Ascending aorta (tissue), 2 donors: ENCODE measurements around the gene CLCN7. TPM values are rescaled to one million over a fixed set of nuclear protein-coding genes. Genes with fewer than 3 reads are reported as not detected.

ENCODE experiments used
- DNase-seq, 2 donors: peaks; one replicate each; pipeline ENCODE4 v3.0.0-alpha.2; 2019; ENCODE audit warnings: low spot score in 2 of 2
- H3K27ac ChIP-seq, 2 donors: fragments of 200-600 bp; sonication (generic); one replicate each; pipeline ENCODE4 v1.5.1; 2016 to 2017; ENCODE audit warnings: mild to moderate bottlenecking in 1 of 2
- H3K27me3 ChIP-seq: fragments of 200-600 bp; sonication (generic); one replicate; pipeline ENCODE4 v1.5.1; 2017
- H3K36me3 ChIP-seq, 2 donors: fragments of 200-600 bp; sonication (generic); one replicate each; pipeline ENCODE4 v1.5.1; 2016
- H3K4me1 ChIP-seq, 2 donors: fragments of 200-600 bp; sonication (generic); one replicate each; pipeline ENCODE4 v1.5.1; 2016 to 2017; ENCODE audit warnings: mild to moderate bottlenecking in 1 of 2
- H3K4me3 ChIP-seq, 2 donors: fragments of 200-600 bp; sonication (generic); one replicate each; pipeline ENCODE4 v1.5.1; 2016 to 2017; ENCODE audit warnings: mild to moderate bottlenecking in 1 of 2
- H3K9me3 ChIP-seq, 2 donors: fragments of 200-600 bp; sonication (generic); one replicate each; pipeline ENCODE4 v1.5.1; 2016
- intact Hi-C: fragments of 100-400 bp; cut with DNase I; formaldehyde crosslinking; loops from one replicate; pipeline ENCODE4 v1.15.1; 2023
- total RNA-seq: library from RNA; depleted of rRNA; stranded (reverse); fragments of >200 nt; gene quantifications from one replicate; pipeline ENCODE4 v1.1.0, GENCODE V29; 2016
- TF ChIP-seq, protein P1 (sequence below), 3 experiments: fragments of 200-600 bp in 2 of 3; fragments of 450-650 bp in 1 of 3; sonication (generic) in 2 of 3; IDR thresholded peaks; one replicate each; pipeline ENCODE4 v1.5.1; 2016 to 2019; ENCODE audit warnings: antibody characterized with exemption in 3 of 3, mild to moderate bottlenecking in 1 of 3, moderate library complexity in 1 of 3

Gene CLCN7
- total RNA-seq, 1 donor from 2014 or later: 108 TPM

- Histone ChIP-seq H3K4me1 (no peaks in the 10 kb centered on the region), H3K9me3 (no peaks in the 10 kb centered on the region), H3K27ac (no peak overlapping the region), H3K4me3 (no peak overlapping the region), H3K27me3 (no peaks in the 10 kb centered on the region), H3K36me3 (peaks cover 83 to 100% of the 10 kb centered on the region in 2 donors)
- TF ChIP-seq, protein P1, sequence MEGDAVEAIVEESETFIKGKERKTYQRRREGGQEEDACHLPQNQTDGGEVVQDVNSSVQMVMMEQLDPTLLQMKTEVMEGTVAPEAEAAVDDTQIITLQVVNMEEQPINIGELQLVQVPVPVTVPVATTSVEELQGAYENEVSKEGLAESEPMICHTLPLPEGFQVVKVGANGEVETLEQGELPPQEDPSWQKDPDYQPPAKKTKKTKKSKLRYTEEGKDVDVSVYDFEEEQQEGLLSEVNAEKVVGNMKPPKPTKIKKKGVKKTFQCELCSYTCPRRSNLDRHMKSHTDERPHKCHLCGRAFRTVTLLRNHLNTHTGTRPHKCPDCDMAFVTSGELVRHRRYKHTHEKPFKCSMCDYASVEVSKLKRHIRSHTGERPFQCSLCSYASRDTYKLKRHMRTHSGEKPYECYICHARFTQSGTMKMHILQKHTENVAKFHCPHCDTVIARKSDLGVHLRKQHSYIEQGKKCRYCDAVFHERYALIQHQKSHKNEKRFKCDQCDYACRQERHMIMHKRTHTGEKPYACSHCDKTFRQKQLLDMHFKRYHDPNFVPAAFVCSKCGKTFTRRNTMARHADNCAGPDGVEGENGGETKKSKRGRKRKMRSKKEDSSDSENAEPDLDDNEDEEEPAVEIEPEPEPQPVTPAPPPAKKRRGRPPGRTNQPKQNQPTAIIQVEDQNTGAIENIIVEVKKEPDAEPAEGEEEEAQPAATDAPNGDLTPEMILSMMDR (IDR thresholded peaks at IDR 0.05): no peak
- intact Hi-C loops: no loop called here
- no peak for DNase-seq
Observed at GRCh38 chr16:1450841-1451240, 24.0 kb downstream of the CLCN7 start.

GRCh38 chr16:1450218-1450617 is 24.6 kb downstream of the CLCN7 start:
- DNase-seq: no peak
- Histone ChIP-seq H3K4me1 (no peaks in the 10 kb centered on the region), H3K27ac (no peak overlapping the region), H3K4me3 (no peak overlapping the region), H3K27me3 (no peaks in the 10 kb centered on the region), H3K9me3 (no peaks in the 10 kb centered on the region), H3K36me3 (peaks cover 77 to 97% of the 10 kb centered on the region in 2 donors)
- TF ChIP-seq, protein P1 (IDR thresholded peaks at IDR 0.05): no peak
- intact Hi-C loops: no loop called here

DNA sequence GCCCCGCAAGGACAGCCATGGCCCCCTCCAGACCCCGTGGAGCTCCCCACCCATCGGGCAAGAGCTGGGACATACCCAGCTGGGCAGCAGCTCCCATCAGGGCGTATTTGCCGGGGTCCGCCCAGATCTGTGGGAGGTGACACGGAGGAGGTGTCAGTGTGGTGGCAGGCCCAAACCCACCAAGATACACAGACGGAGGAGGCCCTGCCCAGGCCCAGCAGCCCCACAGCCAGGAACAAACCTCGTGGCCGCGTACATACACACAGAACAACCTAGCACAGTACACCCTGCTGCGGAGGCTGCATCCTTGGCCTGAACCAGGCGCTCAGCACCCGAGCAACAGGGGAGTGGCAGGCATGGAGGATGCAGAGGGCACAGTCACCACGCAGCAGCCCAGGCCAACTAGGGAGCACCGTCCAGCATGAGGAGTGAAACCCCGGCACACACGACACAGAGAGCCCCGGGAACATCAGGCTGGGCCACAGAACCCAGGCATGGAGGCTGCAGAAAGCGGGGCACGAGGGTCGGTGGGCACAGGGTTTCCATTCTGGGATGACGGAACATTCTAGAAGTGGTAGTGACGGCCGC is 25.5 kb downstream of the CLCN7 start:
- Histone ChIP-seq H3K4me1 (no peaks in the 10 kb centered on the region), H3K27ac (no peak overlapping the region), H3K27me3 (no peaks in the 10 kb centered on the region), H3K36me3 (peaks cover 67 to 88% of the 10 kb centered on the region in 2 donors), H3K9me3 (no peaks in the 10 kb centered on the region), H3K4me3 (no peak overlapping the region)
- TF ChIP-seq, protein P1 (IDR thresholded peaks at IDR 0.05): no peak
- DNase-seq: no peak
- intact Hi-C loops: no loop called here

- Histone ChIP-seq H3K27me3 (no peaks in the 10 kb centered on the region), H3K9me3 (no peaks in the 10 kb centered on the region), H3K4me1 (no peaks in the 10 kb centered on the region), H3K4me3 (no peak overlapping the region), H3K36me3 (peaks cover 61 to 81% of the 10 kb centered on the region in 2 donors), H3K27ac (no peak overlapping the region)
- intact Hi-C loops: no loop called here
- TF ChIP-seq, protein P1 (IDR thresholded peaks at IDR 0.05): no peak
- no peak for DNase-seq
Observed at GRCh38 chr16:1448536-1449116, 26.2 kb downstream of the CLCN7 start.

DNA sequence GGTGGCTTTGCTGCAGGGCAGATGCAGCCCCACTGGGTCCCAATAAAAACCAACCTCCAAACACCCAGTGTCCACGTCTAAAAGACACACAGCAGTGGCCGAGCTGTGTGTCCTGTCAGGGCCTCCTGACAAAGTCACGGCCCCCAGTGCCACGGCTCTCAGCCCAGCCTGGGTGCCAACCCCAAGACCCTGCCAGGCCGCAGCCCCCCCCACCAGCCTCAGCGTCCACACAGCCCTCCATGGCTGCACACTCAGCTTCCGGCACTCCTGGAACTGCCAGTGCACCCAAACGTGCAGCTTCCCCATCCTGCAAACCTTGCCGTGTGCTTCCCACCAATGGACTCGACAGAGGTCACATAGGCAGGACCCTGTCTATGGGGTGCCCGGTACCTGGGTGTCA is 26.9 kb downstream of the CLCN7 start:
- no peaks in the 10 kb centered on the region for H3K9me3 ChIP-seq
- H3K27ac ChIP-seq: no peak overlapping the region
- H3K36me3 ChIP-seq: peaks cover 54 to 74% of the 10 kb centered on the region in 2 donors
- H3K4me1 ChIP-seq: no peaks in the 10 kb centered on the region
- DNase-seq: no peak
- intact Hi-C loops: no loop called here
- no peak overlapping the region for H3K4me3 ChIP-seq
- TF ChIP-seq, protein P1 (IDR thresholded peaks at IDR 0.05): no peak
- H3K27me3 ChIP-seq: no peaks in the 10 kb centered on the region
